Smooth muscle cell of the brain vasculature (primary cell): ENCODE measurements around the gene ZNF708.
"Not testable (repeated sequence)": the region's sequence is repeated elsewhere in the genome, so short reads cannot be mapped to it uniquely, and the experiment has no call there.

ENCODE experiments used
- DNase-seq: peaks from one replicate; pipeline ENCODE4 v3.0.0-alpha.2; 2012; ENCODE audit warnings: low read depth, low spot score

Gene ZNF708

DNA sequence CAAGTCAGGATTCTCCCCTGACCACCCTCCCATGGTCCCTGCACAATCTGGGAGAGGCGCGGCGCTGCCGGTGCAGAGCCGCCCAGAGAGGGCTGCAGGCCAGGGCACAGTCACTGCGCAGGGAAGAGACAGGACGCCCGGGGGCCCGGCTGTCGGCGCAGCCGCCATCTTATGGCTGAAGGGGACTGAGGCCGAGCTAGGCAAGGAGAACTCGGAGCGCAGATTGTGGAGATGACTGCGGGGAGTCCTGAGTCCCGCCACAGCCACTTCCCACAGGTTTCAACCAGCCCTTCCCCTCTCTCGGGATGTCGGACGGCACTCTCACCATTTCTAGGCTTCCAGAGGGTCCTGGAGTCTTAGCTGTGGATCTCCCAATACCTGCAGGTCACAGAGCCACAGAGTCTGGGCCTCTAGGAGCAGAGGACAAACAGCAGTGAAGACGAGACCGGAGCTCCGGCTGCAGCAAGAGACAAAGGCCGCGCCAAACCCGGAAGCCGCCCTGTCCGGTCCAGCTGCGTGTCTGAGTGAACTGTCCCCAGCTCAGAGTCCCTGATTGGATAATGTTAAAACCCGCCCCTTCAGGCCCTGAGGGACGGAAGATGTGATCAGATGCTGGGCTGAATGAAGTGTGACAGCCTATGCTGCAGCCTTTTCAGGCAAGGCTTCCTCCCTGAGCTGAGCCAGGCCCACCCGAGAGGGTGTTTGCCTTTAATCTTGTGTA is at the start of gene ZNF708:
Gene ZNF708 (minus strand): TSS at position 526 of the 721 bp plus-strand sequence. CDS start 198 bp downstream, at position 328.
- DNase-seq, result peak; percentile 64

DNA sequence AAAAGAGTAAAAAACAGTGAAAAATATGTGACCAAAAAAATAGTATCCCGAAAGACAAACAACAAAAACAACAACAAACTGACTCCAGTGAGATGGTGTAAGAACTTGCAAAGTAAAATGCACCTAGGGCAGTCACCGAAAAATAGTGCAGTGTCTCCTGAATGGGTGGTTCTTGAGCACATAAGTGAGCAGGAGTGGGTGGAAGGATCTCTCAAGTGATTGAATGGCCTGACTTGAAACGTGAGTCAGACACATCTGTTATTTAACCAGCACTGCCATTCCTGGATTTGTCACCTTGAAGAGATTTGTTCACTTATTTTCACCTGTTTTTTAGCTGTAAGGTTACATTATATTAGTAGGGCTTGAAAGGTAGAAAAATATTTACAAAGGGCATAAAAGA is 33.1 kb upstream of the ZNF708 start:
- DNase-seq, result no peak

- peak; percentile 88 for DNase-seq
These were observed 29.7 kb upstream of the ZNF708 start, which contains the start of gene ZNF738 for GRCh38 chr19:21358768-21359451. Gene ZNF738, plus strand, starts transcription at chr19:21359000. Its CDS starts 141 bp downstream, at chr19:21359141.

- DNase-seq, result no peak
These were observed 23.6 kb upstream of the ZNF708 start for GRCh38 chr19:21352830-21353229.

DNA sequence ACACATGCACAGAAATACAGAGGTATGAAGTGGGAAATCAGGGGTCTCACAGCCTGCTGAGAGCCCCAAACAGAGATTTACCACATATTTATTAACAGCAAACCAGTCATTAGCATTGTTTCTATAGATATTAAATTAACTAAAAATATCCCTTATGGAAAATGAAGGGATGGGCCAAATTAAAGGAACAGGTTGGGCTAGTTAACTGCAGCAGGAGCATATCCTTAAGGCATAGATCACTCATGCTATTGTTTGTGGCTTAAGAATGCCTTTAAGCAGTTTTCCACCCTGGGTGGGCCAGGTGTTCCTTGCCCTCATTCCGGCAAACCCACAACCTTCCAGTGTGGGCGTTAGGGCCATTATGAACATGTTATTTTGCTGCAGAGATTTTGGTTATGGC is 15.6 kb upstream of the ZNF708 start:
- DNase-seq, result not testable (repeated sequence)

DNA sequence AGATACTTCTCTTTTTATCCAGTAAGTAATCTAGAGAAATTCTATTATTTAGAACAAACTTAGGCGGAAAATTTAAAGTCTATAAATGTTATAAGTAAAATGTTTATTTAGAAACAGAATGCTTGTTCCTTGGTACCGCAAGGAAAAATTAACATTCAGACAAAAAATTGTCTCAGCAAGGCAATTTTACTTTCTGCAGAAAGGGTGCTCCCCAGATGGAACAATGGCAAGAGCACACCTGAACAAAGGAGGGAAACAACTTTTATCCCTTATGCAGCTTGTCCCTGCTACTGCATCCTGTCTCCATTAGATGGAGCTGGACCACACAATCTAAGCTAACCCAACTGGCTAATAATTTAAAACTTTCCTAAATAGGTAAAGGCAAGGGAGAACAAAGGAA is 6.5 kb upstream of the ZNF708 start:
- DNase-seq, result no peak

GRCh38 chr19:21328406-21328805 is 804 bp downstream of the ZNF708 start:
- no peak for DNase-seq

DNA sequence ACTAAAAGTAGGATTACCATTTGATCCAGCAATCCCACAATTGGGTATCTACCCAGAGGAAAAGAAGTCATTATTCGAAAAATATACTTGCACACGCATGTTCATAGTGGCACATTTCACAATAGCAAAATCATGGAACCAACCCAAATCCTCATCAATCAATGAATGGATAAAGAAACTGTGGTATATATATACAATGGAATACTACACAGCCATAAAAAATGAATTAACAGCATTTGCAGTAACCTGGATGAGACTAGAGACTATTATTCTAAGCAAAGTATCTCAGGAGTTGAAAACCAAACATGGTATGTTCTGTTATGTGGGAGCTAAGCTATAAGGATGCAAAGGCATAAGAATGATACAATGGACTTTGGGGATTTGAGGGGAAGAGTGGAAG is 3.0 kb downstream of the ZNF708 start:
- no peak for DNase-seq

DNA sequence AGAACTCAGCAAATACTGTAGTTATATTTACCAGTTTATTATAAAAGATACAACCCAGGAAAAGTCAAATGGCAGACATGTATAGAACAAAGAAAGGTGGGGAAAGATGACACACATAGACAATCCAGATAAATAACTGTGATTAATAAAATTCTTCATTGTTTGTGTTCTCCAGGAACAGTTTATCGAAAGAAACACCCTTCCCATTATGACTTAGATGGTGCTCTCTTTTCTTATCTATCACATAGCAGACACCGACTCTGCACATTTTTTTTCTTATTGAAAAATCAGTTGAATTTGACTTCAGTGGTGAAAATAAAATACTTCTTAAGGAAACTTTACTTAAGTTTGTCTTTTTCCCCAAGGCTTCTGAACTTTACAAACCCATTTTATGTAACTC is 6.2 kb downstream of the ZNF708 start:
- DNase-seq, result no peak

GRCh38 chr19:21322528-21322927 is 6.7 kb downstream of the ZNF708 start:
- DNase-seq, result no peak

DNA sequence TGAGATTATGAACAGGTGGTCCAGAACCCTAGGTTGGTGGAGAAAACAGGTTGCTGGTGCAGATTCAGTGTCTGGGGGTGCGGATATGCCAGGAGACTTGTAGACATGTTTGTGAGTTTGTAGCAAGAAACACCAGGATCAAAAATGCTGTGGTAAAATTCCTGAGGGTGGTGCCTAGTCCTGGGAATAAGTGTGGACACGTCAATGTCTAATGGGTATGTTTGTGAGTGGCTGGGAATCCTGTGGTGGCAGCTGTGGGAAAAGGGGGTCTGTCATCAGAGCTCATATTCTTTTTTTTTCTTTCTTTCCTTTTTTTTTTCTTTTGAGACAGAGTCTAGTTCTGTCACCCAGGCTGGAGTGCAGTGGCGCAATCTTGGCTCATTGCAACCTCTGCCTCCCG is 7.2 kb downstream of the ZNF708 start:
- no peak for DNase-seq

DNA sequence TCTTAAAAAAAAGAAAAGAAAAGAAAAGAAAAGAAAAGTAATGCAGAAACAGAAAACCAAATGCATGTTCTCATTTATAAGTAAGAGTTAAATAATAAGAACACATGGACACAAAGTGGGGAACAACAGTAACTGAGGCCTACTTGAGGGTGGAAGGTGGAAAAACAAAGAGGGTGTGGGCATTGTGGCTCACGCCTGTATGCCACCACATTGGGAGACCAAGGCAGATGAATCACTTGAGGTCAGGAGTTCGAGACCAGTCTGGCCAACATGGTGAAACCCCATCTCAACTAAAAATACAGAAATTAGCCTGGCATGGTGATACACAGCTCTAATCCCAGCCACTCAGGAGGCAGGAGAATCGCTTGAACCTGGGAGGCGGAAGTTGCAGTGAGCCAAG is 8.1 kb downstream of the ZNF708 start:
- no peak for DNase-seq

GRCh38 chr19:21317821-21318220 is 11.4 kb downstream of the ZNF708 start:
- no peak for DNase-seq

GRCh38 chr19:21314676-21315075 is 14.5 kb downstream of the ZNF708 start:
- no peak for DNase-seq

DNA sequence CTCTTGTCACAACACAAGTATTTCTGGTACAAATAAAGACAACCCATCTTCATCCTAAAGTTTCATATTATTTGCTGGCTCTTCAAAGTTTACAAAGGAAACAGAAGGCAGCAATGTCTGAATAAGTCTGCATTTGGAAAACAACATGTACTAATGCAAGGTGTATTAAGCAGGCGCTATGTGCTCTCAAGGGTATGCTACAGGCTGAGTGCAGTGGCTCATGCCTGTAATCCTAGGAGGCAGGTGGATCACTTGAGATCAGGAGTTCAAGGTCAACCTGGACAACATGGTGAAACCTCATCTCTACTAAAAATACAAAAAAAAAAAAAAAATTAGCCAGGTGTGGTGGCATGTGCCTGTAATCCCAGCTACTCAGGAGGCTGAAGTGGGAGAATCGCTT is 16.4 kb downstream of the ZNF708 start:
- DNase-seq, result not testable (repeated sequence)

- DNase-seq, result no peak
These were observed 20.4 kb downstream of the ZNF708 start for GRCh38 chr19:21308773-21309172.

GRCh38 chr19:21306881-21307479 is 22.2 kb downstream of the ZNF708 start:
- not testable (repeated sequence) for DNase-seq

DNA sequence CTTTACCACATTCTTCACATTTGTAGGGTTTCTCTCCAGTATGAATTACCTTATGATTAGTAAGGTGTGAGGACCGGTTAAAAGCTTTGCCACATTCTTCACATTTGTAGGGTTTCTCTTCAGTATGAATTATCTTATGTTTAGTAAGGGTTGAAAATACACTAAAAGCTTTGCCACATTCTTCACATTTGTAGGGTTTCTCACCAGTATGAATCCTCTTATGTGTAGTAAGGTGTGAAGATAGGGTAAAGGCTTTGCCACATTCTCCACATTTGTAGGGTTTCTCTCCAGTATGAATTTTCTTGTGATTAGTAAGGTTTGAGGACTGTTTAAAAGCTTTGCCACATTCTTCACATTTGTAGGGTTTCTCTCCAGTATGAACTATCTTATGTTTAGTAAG is 35.4 kb downstream of the ZNF708 start:
- DNase-seq, result not testable (repeated sequence)

GRCh38 chr19:21269813-21270212 is 59.4 kb downstream of the ZNF708 start:
- no peak for DNase-seq

DNA sequence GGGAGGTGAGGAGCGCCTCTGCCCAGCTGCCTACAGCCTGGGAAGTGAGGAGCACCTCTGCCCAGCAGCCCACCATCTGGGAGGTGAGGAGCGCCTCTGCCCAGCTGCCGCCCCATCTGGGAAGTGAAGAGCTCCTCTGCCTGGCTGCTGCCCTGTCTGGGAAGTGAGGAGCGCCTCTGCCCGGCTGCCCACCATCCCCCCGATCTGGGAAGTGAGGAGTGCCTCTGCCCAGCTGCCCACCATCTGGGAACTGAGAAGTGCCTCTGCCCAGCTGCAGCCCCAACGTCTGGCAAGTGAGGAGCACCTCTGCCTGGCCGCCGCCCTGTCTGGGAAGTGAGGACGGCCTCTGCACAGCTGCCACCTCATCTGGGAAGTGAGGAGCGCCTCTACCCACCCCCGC is 64.3 kb downstream of the ZNF708 start:
- DNase-seq, result no peak

- no peak for DNase-seq
These were observed 64.8 kb downstream of the ZNF708 start for GRCh38 chr19:21264416-21264815.

DNA sequence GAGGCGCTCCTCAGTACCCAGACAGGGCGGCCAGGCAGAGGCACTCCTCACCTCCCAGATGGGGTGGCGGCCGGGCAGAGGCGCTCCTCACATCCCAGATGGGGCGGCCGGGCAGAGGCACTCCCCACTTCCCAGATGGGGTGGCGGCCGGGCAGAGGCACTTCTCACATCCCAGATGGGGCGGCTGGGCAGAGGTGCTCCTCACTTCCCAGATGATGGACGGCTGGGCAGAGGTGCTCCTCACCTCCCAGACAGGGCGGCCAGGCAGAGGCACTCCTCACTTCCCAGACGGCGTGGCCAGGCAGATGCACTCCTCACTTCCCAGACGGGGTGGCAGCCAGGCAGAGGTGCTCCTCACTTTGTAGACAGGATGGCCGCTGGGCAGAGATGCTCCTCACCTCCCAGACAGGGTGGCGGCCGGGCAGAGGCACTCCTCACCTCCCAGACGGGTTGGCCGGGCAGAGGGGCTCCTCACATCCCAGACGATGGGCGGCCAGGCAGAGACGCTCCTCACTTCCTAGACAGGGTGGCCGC is 68.3 kb downstream of the ZNF708 start:
- not testable (repeated sequence) for DNase-seq
